Measurements from ENCODE around the gene SPACA5. TPM values are rescaled to one million over a fixed set of nuclear protein-coding genes. Genes with fewer than 3 reads are reported as not detected.

The SPACA5 gene
- total and polyA plus RNA-seq, 7 donors: not detected

DNA sequence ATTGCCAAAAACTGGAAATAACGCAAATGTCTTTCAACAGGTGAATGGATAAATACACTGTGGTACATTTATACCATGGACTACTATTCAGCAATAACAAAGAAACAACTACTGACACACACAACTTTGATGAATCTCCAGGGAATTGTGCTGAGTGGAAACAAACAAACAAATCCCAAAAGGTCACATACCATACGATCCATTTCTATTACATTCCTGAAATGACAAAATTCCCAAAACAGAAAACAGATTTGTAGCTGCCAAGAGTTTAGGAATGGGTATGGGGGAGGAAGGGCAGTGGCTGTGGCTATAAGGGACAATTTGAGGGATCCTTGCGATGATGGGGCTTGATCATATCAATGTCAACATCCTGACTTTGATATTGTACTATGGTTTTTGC is 5.5 kb upstream of the SPACA5 start:
- Histone ChIP-seq H3K9me3 (no peaks in the 10 kb centered on the region), H3K36me3 (peaks cover 0 to 6% (median 0%) of the 10 kb centered on the region in 4 donors), H3K4me3 (no peak overlapping the region), H3K27me3 (no peaks in the 10 kb centered on the region), H3K4me1 (peaks cover 0 to 9% (median 0%) of the 10 kb centered on the region in 4 donors), H3K27ac (no peak overlapping the region)
- no peak for DNase-seq
- 93% methylated on average over 3 of the region's 3 CpGs for WGBS, 2 donors
- intact Hi-C loops (cut with DNase I): no loop called here
- TF ChIP-seq EP300 (IDR thresholded peaks at IDR 0.05) (no peak), POLR2AphosphoS5 (IDR thresholded peaks at IDR 0.05) (no peak), POLR2A (IDR thresholded peaks at IDR 0.05) (no peak)
- TF ChIP-seq, protein P1, sequence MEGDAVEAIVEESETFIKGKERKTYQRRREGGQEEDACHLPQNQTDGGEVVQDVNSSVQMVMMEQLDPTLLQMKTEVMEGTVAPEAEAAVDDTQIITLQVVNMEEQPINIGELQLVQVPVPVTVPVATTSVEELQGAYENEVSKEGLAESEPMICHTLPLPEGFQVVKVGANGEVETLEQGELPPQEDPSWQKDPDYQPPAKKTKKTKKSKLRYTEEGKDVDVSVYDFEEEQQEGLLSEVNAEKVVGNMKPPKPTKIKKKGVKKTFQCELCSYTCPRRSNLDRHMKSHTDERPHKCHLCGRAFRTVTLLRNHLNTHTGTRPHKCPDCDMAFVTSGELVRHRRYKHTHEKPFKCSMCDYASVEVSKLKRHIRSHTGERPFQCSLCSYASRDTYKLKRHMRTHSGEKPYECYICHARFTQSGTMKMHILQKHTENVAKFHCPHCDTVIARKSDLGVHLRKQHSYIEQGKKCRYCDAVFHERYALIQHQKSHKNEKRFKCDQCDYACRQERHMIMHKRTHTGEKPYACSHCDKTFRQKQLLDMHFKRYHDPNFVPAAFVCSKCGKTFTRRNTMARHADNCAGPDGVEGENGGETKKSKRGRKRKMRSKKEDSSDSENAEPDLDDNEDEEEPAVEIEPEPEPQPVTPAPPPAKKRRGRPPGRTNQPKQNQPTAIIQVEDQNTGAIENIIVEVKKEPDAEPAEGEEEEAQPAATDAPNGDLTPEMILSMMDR (IDR thresholded peaks at IDR 0.05): no peak

DNA sequence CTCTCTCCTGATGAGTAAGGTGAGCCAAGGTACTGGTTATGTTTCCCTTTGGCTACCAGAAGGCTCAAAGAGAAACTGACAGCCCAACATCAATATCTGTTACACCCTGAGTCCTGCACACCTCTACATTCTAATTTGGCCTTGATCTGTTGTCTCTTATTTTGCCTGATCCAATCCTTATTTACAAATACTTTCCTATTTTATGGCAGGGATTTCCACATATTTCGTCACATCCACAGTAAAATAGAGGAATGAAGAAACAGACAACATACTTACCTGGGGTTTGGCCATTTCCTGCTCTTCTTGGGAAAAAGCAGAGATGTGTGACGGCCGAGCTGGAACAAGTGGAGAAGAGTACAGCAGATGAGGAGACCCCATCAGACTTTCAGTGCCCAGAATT is 4.5 kb upstream of the SPACA5 start:
- no peaks in the 10 kb centered on the region for H3K27me3 ChIP-seq
- H3K9me3 ChIP-seq: no peaks in the 10 kb centered on the region
- TF ChIP-seq, protein P1 (IDR thresholded peaks at IDR 0.05): no peak
- TF ChIP-seq POLR2A (IDR thresholded peaks at IDR 0.05): no peak
- TF ChIP-seq EP300 (IDR thresholded peaks at IDR 0.05): no peak
- TF ChIP-seq POLR2AphosphoS5 (IDR thresholded peaks at IDR 0.05): no peak
- H3K36me3 ChIP-seq: no peaks in the 10 kb centered on the region
- no peak for DNase-seq
- 67 to 75% methylated on average over 3 of the region's 3 CpGs for WGBS, 2 donors
- intact Hi-C loops (cut with DNase I): no loop called here
- no peak overlapping the region for H3K27ac ChIP-seq
- H3K4me3 ChIP-seq: no peak overlapping the region
- peaks cover 0 to 9% (median 0%) of the 10 kb centered on the region in 4 donors for H3K4me1 ChIP-seq

DNA sequence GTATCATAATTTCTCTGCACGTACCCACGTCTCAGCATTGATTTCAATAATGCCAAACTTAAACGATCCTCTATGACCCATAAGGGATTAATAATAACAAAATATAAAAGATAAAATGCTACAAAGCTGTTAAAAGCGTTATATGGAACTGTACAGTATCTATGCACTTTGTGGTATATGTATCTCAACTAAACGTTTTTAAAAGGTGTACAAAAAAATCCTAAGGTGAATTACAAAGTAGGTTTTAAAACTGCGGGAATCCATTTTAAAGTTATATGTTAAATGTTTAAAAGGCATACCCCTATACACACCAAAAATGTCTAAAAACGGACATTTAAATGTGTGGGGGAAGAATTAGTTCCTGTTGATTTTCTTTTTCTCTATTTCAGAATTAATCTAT is 3.9 kb upstream of the SPACA5 start:
- Histone ChIP-seq H3K9me3 (no peaks in the 10 kb centered on the region), H3K27me3 (no peaks in the 10 kb centered on the region), H3K4me1 (peaks cover 0 to 9% (median 0%) of the 10 kb centered on the region in 4 donors), H3K36me3 (no peaks in the 10 kb centered on the region), H3K27ac (peak overlapping the region in 2 of 4 donors; percentile 76 to 77), H3K4me3 (peak overlapping the region; percentile 44 to 59 (median 58))
- WGBS, 2 donors: 44 to 52% methylated on average over 7 of the region's 7 CpGs
- TF ChIP-seq POLR2AphosphoS5 (IDR thresholded peaks at IDR 0.05) (no peak), POLR2A (IDR thresholded peaks at IDR 0.05) (no peak), EP300 (IDR thresholded peaks at IDR 0.05) (no peak)
- TF ChIP-seq, protein P1 (IDR thresholded peaks at IDR 0.05): no peak
- intact Hi-C loops (cut with DNase I): no loop called here
- no peak for DNase-seq

DNA sequence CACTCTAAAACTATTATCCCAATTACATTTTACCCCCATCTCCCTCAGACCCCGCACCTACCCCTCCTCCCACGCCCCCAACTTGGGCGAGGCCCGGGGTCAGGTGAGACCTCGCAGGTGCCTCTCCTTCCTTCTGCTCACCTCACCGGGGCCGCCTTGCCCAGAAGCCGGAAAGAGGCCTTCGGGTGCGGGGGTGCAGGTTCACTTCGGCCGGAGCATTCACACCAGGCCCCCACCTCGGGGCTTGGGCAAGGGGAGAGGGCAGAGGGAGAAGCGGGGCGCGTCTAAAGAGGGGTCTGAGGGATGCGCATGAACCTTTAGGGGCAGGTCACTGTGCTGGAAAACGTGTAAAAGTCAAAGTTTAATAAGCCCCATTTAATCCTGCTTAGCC is 3.4 kb upstream of the SPACA5 start:
- WGBS, 2 donors: 0% methylated on average over 18 of the region's 18 CpGs
- peak overlapping the region; percentile 44 to 59 (median 58) for H3K4me3 ChIP-seq
- peaks cover 0 to 9% (median 0%) of the 10 kb centered on the region in 4 donors for H3K4me1 ChIP-seq
- DNase-seq: no peak
- H3K36me3 ChIP-seq: no peaks in the 10 kb centered on the region
- TF ChIP-seq, protein P1 (IDR thresholded peaks at IDR 0.05): no peak
- no peak for TF ChIP-seq POLR2A (IDR thresholded peaks at IDR 0.05)
- H3K27ac ChIP-seq: peak overlapping the region; percentile 76 to 80 (median 78)
- H3K9me3 ChIP-seq: no peaks in the 10 kb centered on the region
- H3K27me3 ChIP-seq: no peaks in the 10 kb centered on the region
- intact Hi-C loops (cut with DNase I): no loop called here

All from sigmoid colon (tissue), 7 donors.